Fibroblast of mammary gland (primary cell): ENCODE measurements around the gene HSBP1L1.

Experiments used
- DNase-seq: peaks from one replicate; pipeline ENCODE4 v3.0.0-alpha.2; 2010; ENCODE audit warnings: low read depth
- H3K4me3 ChIP-seq: 2 replicates; pipeline ENCODE4 v1.5.1; 2011; ENCODE audit warnings: low read depth, mild to moderate bottlenecking, low read length, moderate library complexity; ENCODE audit not compliant: control insufficient read depth
- CTCF ChIP-seq: conservative IDR thresholded peaks from 2 replicates; pipeline ENCODE4 v1.5.1; 2011; ENCODE audit warnings: low read depth, low read length, inconsistent platforms; ENCODE audit not compliant: control insufficient read depth, insufficient read depth

HSBP1L1 gene

DNA sequence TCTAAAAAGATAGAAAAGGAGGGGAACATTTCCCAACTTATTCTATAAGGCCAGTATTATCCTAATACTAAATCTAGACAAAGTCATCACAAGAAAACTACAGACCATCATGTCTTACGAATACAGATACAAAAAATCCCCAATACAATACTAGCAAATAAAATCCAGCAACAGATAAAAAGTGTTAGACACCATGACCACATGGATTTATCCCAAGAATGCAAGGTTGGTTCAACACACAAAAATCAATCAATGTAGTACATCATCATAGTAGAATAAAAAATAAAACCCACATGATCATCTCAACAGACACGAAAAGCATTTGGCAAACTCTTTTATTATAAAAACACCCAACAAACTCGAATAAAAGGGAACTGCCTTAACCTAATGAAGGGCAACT lies 31.5 kb upstream of the HSBP1L1 start:
- no peak overlapping the region for H3K4me3 ChIP-seq
- TF ChIP-seq CTCF, result no peak
- no peak for DNase-seq

- TF ChIP-seq CTCF, result no peak
- no peak for DNase-seq
- no peak overlapping the region for H3K4me3 ChIP-seq
These were observed 30.7 kb upstream of the HSBP1L1 start for GRCh38 chr18:79933765-79934164.

DNA sequence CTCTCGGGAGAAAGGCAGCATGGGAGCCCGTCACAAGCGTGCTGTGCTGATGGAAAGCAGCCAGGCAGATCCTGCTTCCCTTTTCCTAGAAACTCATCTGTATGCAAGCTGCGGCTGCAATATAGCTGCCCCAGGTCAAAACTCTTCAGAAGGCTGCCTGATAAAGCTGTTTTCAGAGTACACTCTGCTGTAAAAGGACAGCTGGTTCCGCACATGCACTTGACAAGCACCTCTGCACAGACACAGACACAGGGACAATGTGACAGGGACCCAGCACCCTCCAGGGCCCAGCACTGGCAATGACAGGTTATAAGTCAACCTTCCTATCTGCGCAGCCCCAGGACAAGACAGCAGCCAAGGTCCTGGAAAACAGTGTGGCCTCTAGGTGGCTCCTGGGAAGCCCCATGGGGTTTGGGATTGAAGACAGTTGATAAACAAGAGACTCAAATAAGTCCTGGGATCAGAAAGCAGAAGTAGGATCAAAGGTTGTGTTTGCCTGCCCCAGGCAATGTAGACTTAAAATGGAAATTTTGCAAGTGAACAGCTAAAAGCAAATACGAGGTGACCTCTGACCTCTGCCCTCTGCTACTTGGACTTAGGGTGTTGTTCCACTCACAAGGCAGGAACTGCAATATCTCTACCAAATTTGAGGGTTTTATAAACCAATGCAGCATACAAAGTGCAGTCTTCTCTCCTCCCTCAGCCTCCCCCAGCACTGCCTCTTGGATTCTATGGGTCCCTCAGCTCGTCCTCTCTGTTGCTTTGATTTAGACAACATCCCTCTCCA lies 29.9 kb upstream of the HSBP1L1 start:
- no peak for DNase-seq
- H3K4me3 ChIP-seq, result no peak overlapping the region
- no peak for TF ChIP-seq CTCF

DNA sequence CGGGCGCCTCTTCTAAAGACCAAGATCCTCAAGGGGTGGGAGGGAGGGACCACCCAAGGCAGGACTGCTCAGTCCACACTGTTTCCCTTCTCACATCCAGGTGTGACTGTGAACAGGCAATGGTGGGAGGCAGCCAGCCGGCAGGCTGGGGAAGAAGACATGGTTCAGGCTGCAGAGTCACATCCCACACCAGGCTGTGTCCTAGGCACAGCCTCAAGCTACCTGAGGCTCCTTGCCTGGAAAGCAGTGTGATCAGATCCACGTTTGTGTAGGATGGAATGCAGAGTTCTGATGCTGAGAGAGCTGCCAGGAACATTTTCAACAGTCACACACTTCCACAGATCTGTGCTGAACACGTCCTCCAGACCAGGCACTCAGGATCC lies 29.4 kb upstream of the HSBP1L1 start:
- H3K4me3 ChIP-seq, result no peak overlapping the region
- no peak for DNase-seq
- TF ChIP-seq CTCF, result no peak

- TF ChIP-seq CTCF, result no peak
- H3K4me3 ChIP-seq, result no peak overlapping the region
- DNase-seq, result no peak
These were observed 28.9 kb upstream of the HSBP1L1 start for GRCh38 chr18:79935499-79935898.

GRCh38 chr18:79935925-79936324 lies 28.5 kb upstream of the HSBP1L1 start:
- no peak for DNase-seq

More at GRCh38 chr18:79935925-79936324, 28.5 kb upstream of the HSBP1L1 start:
- no peak for TF ChIP-seq CTCF
- no peak overlapping the region for H3K4me3 ChIP-seq
